Suprapubic skin (tissue), 4 donors: ENCODE data around the gene HEPACAM. TPM values are rescaled to one million over a fixed set of nuclear protein-coding genes. Genes with fewer than 3 reads are reported as not detected.
A peak's percentile ranks its signal among the peaks of the same experiment; 100 is the strongest.

Experiments
- DNase-seq, 2 donors: peaks; one replicate each; pipeline ENCODE4 v3.0.0-alpha.2; 2019; ENCODE audit warnings: low spot score in 2 of 2
- H3K27ac ChIP-seq: fragments of 200-600 bp; sonication (generic); one replicate; pipeline ENCODE4 v1.5.1; 2019
- H3K27me3 ChIP-seq: fragments of 200-600 bp; sonication (generic); one replicate; pipeline ENCODE4 v1.5.1; 2019
- H3K36me3 ChIP-seq: fragments of 200-600 bp; sonication (generic); one replicate; pipeline ENCODE4 v1.5.1; 2019
- H3K4me1 ChIP-seq: fragments of 200-600 bp; sonication (generic); one replicate; pipeline ENCODE4 v1.5.1; 2019
- H3K4me3 ChIP-seq: fragments of 200-600 bp; sonication (generic); one replicate; pipeline ENCODE4 v1.5.1; 2019; ENCODE audit warnings: mild to moderate bottlenecking
- H3K9me3 ChIP-seq: fragments of 200-600 bp; sonication (generic); one replicate; pipeline ENCODE4 v1.5.1; 2019
- CTCF ChIP-seq, 2 donors: fragments of 200-600 bp in 1 of 2; fragments of 450-650 bp in 1 of 2; sonication (generic) in 1 of 2; IDR thresholded peaks; one replicate each; pipeline ENCODE4 v1.5.1; 2016 to 2019; ENCODE audit warnings: antibody characterized with exemption in 2 of 2, mild to moderate bottlenecking in 1 of 2, moderate library complexity in 1 of 2
- EP300 ChIP-seq: sonication (generic); formaldehyde crosslinking; IDR thresholded peaks from one replicate; pipeline ENCODE4 v1.6.1; 2017; ENCODE audit warnings: antibody characterized with exemption
- POLR2A ChIP-seq, 2 donors: fragments of 450-650 bp; IDR thresholded peaks; one replicate each; pipeline ENCODE4 v1.6.1; 2017; ENCODE audit warnings: antibody characterized with exemption in 2 of 2, mild to moderate bottlenecking in 2 of 2, moderate library complexity in 2 of 2
- POLR2AphosphoS5 ChIP-seq, 3 donors: sonication (generic); formaldehyde crosslinking; IDR thresholded peaks; one replicate each; pipeline ENCODE4 v1.6.1; 2017; ENCODE audit warnings: antibody characterized with exemption in 3 of 3
- WGBS: methylation state at CpG from one replicate; pipeline ENCODE4 v1.1.5; 2018; 5-methylcytosine and 5-hydroxymethylcytosine counted together
- total RNA-seq, 4 donors: library from RNA; depleted of rRNA; stranded (reverse); fragments of >200 nt; gene quantifications; one replicate each; pipeline ENCODE4 v1.1.0, GENCODE V29; 2016

HEPACAM gene
- total RNA-seq, 4 donors from 2014 or later, result 0.72 to 1.4 (median 0.89) TPM; not detected in 1

- peaks cover 53% of the 10 kb centered on the region for H3K4me1 ChIP-seq
- DNase-seq, result no peak
- TF ChIP-seq CTCF (IDR thresholded peaks at IDR 0.05), result no peak
- no peak for TF ChIP-seq POLR2A (IDR thresholded peaks at IDR 0.05)
- no peak for TF ChIP-seq POLR2AphosphoS5 (IDR thresholded peaks at IDR 0.05)
- no peak for TF ChIP-seq EP300
- no peaks in the 10 kb centered on the region for H3K36me3 ChIP-seq
- H3K27ac ChIP-seq, result no peak overlapping the region
- no peaks in the 10 kb centered on the region for H3K27me3 ChIP-seq
- peak overlapping the region; percentile 30 for H3K4me3 ChIP-seq
- H3K9me3 ChIP-seq, result no peaks in the 10 kb centered on the region
- WGBS, result 80% methylated on average over 6 of the region's 20 CpGs
Measured at GRCh38 chr11:124895471-124895971, 40.3 kb downstream of the HEPACAM start.

- DNase-seq, result no peak
- Histone ChIP-seq H3K36me3 (no peaks in the 10 kb centered on the region), H3K9me3 (no peaks in the 10 kb centered on the region), H3K27ac (no peak overlapping the region), H3K4me3 (peak overlapping the region; percentile 30), H3K27me3 (no peaks in the 10 kb centered on the region), H3K4me1 (peaks cover 52% of the 10 kb centered on the region)
- TF ChIP-seq POLR2AphosphoS5 (IDR thresholded peaks at IDR 0.05), result no peak
- no peak for TF ChIP-seq CTCF (IDR thresholded peaks at IDR 0.05)
- TF ChIP-seq POLR2A (IDR thresholded peaks at IDR 0.05), result no peak
- TF ChIP-seq EP300, result no peak
- WGBS, result 78% methylated on average over 4 of the region's 4 CpGs
Measured at GRCh38 chr11:124894606-124895430, 41.0 kb downstream of the HEPACAM start.

GRCh38 chr11:124893781-124894401 lies 42.0 kb downstream of the HEPACAM start:
- DNase-seq, result no peak
- Histone ChIP-seq H3K27ac (no peak overlapping the region), H3K9me3 (no peaks in the 10 kb centered on the region), H3K27me3 (no peaks in the 10 kb centered on the region), H3K4me3 (no peak overlapping the region), H3K4me1 (peaks cover 52% of the 10 kb centered on the region), H3K36me3 (no peaks in the 10 kb centered on the region)
- TF ChIP-seq CTCF (IDR thresholded peaks at IDR 0.05), result no peak
- no peak for TF ChIP-seq EP300
- TF ChIP-seq POLR2AphosphoS5 (IDR thresholded peaks at IDR 0.05), result no peak
- no peak for TF ChIP-seq POLR2A (IDR thresholded peaks at IDR 0.05)
- 80% methylated on average over 13 of the region's 14 CpGs for WGBS

GRCh38 chr11:124892750-124893454 lies 42.9 kb downstream of the HEPACAM start:
- Histone ChIP-seq H3K9me3 (no peaks in the 10 kb centered on the region), H3K4me1 (peaks cover 50% of the 10 kb centered on the region), H3K4me3 (no peak overlapping the region), H3K36me3 (no peaks in the 10 kb centered on the region), H3K27me3 (no peaks in the 10 kb centered on the region), H3K27ac (no peak overlapping the region)
- DNase-seq, result no peak
- WGBS, result 81% methylated on average over 9 of the region's 9 CpGs
- TF ChIP-seq EP300, result no peak
- TF ChIP-seq POLR2AphosphoS5 (IDR thresholded peaks at IDR 0.05), result no peak
- no peak for TF ChIP-seq CTCF (IDR thresholded peaks at IDR 0.05)
- TF ChIP-seq POLR2A (IDR thresholded peaks at IDR 0.05), result no peak

- DNase-seq, result no peak
- TF ChIP-seq POLR2A (IDR thresholded peaks at IDR 0.05), result no peak
- no peak for TF ChIP-seq POLR2AphosphoS5 (IDR thresholded peaks at IDR 0.05)
- no peaks in the 10 kb centered on the region for H3K27me3 ChIP-seq
- H3K36me3 ChIP-seq, result no peaks in the 10 kb centered on the region
- no peak overlapping the region for H3K4me3 ChIP-seq
- no peaks in the 10 kb centered on the region for H3K9me3 ChIP-seq
- peaks cover 49% of the 10 kb centered on the region for H3K4me1 ChIP-seq
- H3K27ac ChIP-seq, result no peak overlapping the region
- WGBS, result 96% methylated on average over 2 of the region's 2 CpGs
Measured at GRCh38 chr11:124892146-124892545, 43.7 kb downstream of the HEPACAM start.
